Fibroblast of skin of left biceps (primary cell): ENCODE results near the gene CPED1.

Experiments used
- DNase-seq, 2 experiments: peaks; one replicate each; pipeline ENCODE4 v3.0.0-alpha.2; 2013; ENCODE audit warnings: low read depth in 2 of 2

Gene CPED1

DNA sequence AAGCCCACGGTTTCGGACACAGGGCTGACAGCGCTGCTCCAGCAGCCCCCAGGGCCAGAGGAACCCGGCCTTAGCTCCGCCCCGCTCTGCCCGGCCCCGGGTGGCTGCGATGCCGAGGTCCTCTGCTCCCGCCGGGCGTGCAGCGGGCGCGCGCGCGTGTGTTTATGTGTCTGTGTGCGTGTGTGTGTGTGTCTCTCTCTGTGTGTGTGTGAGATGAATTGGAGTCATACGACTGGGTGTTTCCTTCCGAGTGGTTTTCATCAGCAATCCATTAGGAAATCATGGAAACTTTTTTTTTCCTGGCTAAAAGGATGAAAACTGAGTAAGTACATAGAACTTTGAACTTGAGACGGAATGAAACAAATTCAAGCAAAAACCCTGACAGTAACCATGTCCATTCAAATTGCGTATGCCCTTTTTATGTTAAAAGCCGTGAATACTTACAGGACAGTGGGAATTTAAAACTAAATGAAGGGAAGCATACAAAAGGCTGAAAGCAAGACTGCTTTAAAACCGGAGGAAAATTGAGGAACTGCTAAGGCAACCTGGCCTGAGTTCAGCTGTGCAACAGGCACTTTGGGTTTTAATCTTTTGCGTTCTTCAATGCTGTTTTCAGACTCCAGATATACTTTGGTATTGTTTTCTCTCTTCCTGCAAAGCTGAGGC lies at the start of gene CPED1:
Gene CPED1, plus strand, starts transcription at position 121 of the 666 bp plus-strand sequence. CDS start 911 bp downstream, outside the sequence.
- DNase-seq = peak; percentile 34 to 45

GRCh38 chr7:120939345-120939744 lies 49.2 kb upstream of the CPED1 start:
- DNase-seq = no peak

DNA sequence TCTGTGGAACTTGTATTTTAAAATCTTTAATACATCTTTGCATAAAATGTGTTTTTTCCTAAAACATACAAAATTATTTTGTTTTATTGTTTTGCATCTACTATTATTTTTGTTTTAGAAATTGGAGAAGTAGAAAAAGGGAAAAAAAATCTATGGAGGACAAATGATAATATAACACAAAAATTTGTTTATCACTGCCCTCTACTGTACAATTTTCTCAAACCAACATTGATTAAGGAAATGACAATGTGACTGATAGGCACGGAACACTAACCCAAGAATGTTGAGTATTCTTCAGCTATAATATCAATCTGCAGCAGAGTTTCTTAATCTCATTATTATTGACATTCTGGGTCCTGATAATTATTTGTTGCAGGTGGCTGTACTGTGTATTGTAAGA lies 47.4 kb upstream of the CPED1 start:
- no peak for DNase-seq

GRCh38 chr7:120941856-120942255 lies 46.7 kb upstream of the CPED1 start:
- DNase-seq = no peak

DNA sequence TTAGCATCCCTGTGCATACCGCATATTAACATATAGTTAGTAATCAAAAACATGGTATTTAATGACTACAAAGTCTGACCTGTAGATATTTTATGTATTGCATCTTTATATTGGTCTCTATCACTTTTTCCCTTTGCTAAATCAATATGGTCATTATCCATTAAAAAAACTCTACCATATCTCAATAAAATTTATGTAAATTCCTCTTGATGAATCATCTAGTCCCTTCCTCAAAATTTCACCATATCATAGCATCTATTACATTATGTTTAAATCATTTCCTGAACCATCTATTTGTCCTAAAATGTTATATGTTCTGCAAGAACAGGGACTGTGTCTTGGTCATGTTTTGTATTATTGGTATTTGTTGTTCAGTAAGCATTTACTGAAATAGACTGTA lies 45.6 kb upstream of the CPED1 start:
- DNase-seq = no peak

DNA sequence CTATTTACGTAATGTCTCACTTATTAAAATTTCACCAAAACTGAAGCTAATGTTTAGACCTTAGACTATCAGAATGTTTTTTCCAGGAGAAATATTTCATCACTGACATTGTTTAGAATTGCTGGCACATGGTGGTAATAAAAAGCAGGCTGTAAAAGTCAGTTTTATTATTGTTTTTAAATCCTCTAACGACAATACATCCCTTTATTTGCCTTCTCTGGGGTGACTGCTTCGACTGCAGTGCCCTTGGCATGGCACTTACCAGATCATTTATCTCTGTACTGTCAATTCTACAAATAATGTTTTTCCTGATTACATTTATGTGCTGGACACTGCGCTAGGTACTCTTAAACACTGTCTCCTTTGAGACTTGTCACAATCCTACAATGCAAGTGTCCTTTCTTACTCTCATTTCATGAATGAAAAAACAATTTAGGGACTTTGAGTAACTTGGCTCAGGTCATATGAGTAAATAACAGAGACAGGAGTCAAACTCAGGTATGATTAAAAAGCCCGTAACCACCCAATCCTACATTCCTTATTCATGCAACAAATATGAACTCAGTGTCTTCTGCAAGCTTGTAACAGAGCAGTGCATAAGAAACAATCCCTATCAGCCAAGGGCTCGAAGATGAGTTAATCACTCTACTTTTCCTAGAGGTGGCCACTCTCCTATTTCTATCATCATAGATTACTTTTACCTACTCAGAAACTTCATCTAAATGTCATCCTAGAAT lies 43.5 kb upstream of the CPED1 start:
- no peak for DNase-seq

DNA sequence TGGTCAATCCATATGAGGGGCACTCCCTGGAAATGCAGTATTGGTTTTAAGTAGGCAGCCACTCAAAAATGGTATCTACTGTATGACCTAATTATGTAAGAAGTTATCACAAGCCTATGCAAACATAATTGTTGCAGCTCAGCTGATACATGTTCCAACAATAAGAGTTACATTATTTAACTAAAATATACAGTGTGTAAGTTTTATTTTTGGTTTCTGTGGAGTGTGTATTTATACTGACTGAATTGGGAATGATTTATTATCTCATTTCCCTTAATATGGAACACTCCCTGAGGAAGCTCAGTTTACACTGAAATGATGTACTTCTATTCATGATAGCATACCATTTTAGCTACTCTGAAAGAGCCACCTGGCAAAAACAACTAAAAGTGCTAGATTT lies 40.5 kb upstream of the CPED1 start:
- DNase-seq = no peak

- DNase-seq = no peak
Measured at GRCh38 chr7:120949393-120949911, 39.1 kb upstream of the CPED1 start.

- DNase-seq = no peak
Measured at GRCh38 chr7:120949998-120950538, 38.4 kb upstream of the CPED1 start.

- DNase-seq = peak; percentile 92 to 93
Measured at GRCh38 chr7:120950539-120951308, 37.8 kb upstream of the CPED1 start, which contains the start of gene ING3. ING3 (plus strand) TSS chr7:120950777; CDS start chr7:120950897, 120 bp downstream.

DNA sequence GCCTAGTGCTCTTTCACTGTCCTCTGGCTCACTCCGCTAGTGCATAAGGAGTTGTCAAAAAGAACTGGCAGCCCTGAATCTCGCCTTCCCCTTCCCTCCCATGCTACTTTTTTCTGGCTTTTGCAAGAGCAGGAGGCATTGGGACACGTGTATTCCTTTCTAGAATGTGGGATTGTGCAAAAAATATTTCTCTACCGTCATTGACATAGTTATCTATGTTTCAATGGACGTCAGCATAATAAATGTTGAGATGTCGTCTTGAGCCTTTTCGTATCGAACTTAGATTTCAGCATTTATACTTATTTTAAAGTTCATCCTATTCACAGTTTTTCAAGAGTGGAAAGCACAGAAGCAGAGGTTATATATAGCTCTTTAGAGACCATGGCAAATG lies 37.2 kb upstream of the CPED1 start:
- no peak for DNase-seq

- no peak for DNase-seq
Measured at GRCh38 chr7:120951826-120952225, 36.7 kb upstream of the CPED1 start.

GRCh38 chr7:120955577-120956149 lies 32.8 kb upstream of the CPED1 start:
- no peak for DNase-seq

DNA sequence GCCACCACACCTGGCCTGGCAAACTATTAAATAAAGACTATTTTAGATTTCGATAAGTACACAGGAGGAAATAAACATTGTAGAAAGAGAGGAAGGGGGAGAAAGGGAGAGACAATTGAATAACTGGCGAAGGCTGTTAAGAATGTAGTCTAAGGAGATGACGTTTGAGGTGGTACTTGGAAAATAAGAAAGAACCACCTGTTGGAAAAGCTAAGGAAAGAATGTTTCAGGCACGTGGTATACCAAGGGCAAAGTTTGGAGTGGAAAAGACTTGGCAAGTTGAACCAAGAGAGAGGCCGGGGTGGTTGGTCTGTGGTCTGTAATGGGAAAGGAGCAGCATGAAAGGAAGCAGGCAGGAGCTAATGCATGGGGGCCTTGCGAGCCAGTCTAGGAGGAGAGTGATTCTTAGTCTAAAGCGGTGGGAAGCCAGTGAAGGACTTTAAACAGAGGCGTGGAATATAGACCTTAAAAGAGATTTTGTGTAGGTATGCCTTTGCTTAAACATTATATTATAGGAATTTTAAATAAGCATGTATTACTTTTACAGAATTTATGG lies 28.5 kb upstream of the CPED1 start:
- DNase-seq = no peak

DNA sequence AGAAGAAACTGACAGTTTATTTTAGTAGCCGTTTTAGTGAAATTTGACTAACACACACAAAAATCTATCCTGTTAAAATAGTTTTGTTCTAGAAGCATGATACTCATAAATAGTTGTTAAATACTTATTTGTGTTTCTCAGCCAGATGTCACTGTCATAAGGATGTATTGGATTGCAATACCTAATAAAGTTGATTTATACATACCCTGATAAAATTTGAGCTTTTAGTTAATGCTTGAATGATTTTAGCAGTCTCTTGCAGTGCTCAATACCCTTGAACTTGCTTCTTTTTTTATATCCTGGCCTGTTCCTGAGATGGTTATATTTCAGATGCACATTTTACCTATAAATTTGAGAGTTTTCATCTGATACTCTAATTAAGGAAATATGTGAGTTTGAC lies 27.8 kb upstream of the CPED1 start:
- no peak for DNase-seq

DNA sequence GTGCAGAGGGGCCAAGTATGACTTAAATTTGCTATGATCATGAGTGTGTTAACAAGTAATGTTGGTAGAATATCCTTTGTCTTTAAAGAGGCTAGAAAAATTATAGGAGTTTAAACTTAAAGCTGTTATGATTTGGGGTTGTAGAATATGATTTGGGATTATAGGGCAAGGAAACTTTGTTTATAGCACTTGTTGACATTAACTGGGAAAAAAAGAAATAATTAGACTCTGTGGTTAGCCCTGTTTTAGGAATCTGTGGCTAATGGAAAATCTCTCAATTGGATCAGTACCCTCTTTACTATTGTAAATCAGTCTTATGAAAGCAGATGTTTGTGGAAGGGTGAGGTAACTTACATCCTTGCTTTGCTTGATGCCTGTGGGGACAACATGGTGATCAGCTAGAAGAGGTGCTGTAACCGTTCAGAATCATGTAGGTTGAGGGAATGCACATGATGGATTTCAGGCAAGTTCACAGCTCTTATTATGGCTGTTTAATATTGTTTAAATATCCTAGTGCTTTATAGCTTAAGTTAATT lies 26.8 kb upstream of the CPED1 start:
- no peak for DNase-seq

GRCh38 chr7:120964088-120964487 lies 24.4 kb upstream of the CPED1 start:
- no peak for DNase-seq

DNA sequence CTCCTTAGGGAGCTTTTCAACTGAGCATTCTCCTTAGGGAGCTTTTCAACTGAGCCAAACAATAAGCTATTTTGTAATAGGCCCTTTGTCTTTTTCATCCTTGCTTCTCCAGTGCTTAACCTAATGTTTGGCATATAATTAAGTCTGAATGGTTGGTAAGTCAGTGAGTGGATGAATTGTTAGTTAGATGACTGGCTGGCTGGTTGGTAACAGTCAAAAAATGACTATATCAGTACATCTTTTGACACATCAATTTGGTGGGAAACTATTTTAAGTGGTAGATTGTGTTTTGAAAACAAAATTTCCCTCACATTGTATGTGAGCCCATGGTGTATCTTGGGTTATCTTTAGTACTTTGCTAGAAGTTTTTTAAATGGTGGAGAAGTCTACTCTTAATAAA lies 21.6 kb upstream of the CPED1 start:
- DNase-seq = no peak

DNA sequence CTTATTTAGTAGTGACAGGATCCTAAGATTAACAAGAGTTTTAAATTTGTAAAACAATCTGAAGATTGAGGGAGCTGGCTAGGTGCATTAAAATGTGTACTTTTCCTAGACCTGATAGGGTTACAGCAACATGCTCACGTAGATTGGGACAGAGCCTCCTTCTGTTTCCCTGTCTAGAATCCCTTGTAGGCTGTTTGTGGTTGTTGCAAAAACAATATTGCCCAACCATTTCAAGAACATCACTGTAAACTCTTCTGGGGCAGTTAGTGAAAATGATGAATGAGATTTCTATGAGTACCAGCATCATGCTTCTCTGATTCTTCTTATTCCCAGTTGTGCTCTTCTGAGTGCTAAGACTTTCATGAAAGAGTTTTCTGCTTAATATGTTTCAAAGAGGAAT lies 14.7 kb upstream of the CPED1 start:
- no peak for DNase-seq

GRCh38 chr7:120979765-120980499 lies 8.6 kb upstream of the CPED1 start:
- DNase-seq = peak in 1 of 2 experiments; percentile 21
